ENCODE data around the gene BCL6. TPM values are rescaled to one million over a fixed set of nuclear protein-coding genes. Genes with fewer than 3 reads are reported as not detected.
A peak's percentile ranks its signal among the peaks of the same experiment; 100 is the strongest.

BCL6 gene
- total RNA-seq, 1 experiment from 2014 or later, result 16.4 TPM

DNA sequence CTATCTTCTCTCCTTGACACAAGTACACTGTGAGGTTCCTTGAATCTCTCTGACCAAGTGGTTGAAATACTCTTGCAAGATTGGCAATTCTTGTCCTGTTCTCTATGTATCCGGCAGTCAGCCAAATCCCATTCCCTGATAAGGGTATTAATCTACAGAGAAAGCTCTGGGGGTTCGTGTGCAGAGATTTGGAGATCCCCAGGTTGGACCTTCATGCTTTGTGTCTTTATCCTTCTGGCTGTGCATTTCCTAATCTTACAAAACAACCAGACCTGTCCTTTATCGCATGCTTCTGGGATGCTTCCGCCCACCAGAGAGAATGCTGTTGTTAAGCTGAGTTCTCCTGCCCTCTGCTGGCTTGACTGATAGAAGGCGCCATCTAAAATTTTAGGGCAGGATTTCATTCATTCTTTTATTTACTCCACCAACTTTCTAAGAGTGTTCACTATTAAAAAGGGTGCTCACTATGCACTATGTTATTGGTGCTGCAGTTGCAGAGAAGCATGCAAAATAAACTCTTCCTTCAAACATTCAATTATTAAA lies 66.5 kb downstream of the BCL6 start:
- Mint-ChIP-seq H3K27me3 (ENCODE audit: insufficient read depth, unreplicated experiment) (peaks cover 72% of the 10 kb centered on the region), H3K9me3 (ENCODE audit: unreplicated experiment) (no peaks in the 10 kb centered on the region)
- CTCF ChIA-PET, result interaction anchor here (0.5 to 19.7 kb wide), 71 partner anchors 10 to 1488 kb away, joined by 3 to 629 read pairs (median 5); partner anchors contain the start of genes RTP1, RTP2, RTP4 and SST

DNA sequence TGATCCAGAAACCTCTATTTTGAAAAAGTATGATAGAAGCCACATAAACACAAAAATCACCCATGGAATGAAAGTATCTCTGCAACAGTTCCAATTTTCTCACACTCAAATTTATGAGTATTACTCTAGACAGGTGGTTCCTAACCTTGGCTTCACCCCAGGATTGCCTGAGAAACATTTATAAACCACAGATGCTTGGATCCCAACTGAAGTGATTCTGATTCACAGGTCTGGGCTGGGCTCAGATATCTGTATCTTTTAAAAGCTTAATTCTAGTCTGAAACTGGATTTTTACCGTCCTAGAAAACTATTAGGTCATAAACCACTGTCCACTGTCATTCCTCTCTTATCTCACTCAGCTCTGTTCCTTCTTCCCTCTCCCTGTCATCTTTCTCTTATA lies 67.7 kb downstream of the BCL6 start:
- TF ChIP-seq, protein P1, sequence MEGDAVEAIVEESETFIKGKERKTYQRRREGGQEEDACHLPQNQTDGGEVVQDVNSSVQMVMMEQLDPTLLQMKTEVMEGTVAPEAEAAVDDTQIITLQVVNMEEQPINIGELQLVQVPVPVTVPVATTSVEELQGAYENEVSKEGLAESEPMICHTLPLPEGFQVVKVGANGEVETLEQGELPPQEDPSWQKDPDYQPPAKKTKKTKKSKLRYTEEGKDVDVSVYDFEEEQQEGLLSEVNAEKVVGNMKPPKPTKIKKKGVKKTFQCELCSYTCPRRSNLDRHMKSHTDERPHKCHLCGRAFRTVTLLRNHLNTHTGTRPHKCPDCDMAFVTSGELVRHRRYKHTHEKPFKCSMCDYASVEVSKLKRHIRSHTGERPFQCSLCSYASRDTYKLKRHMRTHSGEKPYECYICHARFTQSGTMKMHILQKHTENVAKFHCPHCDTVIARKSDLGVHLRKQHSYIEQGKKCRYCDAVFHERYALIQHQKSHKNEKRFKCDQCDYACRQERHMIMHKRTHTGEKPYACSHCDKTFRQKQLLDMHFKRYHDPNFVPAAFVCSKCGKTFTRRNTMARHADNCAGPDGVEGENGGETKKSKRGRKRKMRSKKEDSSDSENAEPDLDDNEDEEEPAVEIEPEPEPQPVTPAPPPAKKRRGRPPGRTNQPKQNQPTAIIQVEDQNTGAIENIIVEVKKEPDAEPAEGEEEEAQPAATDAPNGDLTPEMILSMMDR (IDR thresholded peaks at IDR 0.05; ENCODE audit: unreplicated experiment), result no peak
- CTCF ChIA-PET, result interaction anchor here (0.6 to 19.7 kb wide), 15 partner anchors 9 to 1449 kb away, joined by 3 to 629 read pairs (median 5); partner anchors contain the start of genes RTP2 and SST
- DNase-seq (ENCODE audit: unreplicated experiment), result no peak
- BruUV-seq (replicated peaks), result no TSS peak
- Mint-ChIP-seq H3K4me3 (ENCODE audit: unreplicated experiment) (no peak overlapping the region), H3K36me3 (ENCODE audit: insufficient read depth, unreplicated experiment) (no peaks in the 10 kb centered on the region), H3K9me3 (ENCODE audit: unreplicated experiment) (no peaks in the 10 kb centered on the region), H3K27me3 (ENCODE audit: insufficient read depth, unreplicated experiment) (peaks cover 68% of the 10 kb centered on the region), H3K4me1 (ENCODE audit: insufficient read depth, unreplicated experiment) (no peaks in the 10 kb centered on the region), H3K27ac (ENCODE audit: low read depth, unreplicated experiment) (no peak overlapping the region)
- intact Hi-C loops (cut with micrococcal nuclease), result loop anchor here (2.0 kb wide), 1 partner anchor 565 kb away; no protein-coding TSS in a partner anchor
- POLR2A ChIA-PET, result interaction anchor here (0.6 to 0.7 kb wide), 2 partner anchors 47 to 232 kb away, joined by 5 to 6 read pairs; no protein-coding TSS in a partner anchor

More for the DNA sequence above, 66.5 kb downstream of the BCL6 start:
- Mint-ChIP-seq H3K27ac (ENCODE audit: low read depth, unreplicated experiment) (no peak overlapping the region), H3K4me1 (ENCODE audit: insufficient read depth, unreplicated experiment) (no peaks in the 10 kb centered on the region), H3K4me3 (ENCODE audit: unreplicated experiment) (no peak overlapping the region), H3K36me3 (ENCODE audit: insufficient read depth, unreplicated experiment) (no peaks in the 10 kb centered on the region)
- BruUV-seq (replicated peaks), result no TSS peak
- intact Hi-C loops (cut with micrococcal nuclease), result loop anchor here (1.0 to 2.0 kb wide), 5 partner anchors 36 to 566 kb away; no protein-coding TSS in a partner anchor
- POLR2A ChIA-PET, result interaction anchor here (1.3 to 1.9 kb wide), 5 partner anchors 9 to 362 kb away, joined by 3 to 14 read pairs (median 6); no protein-coding TSS in a partner anchor
- TF ChIP-seq, protein P1 (IDR thresholded peaks at IDR 0.05; ENCODE audit: unreplicated experiment), result peak; percentile 68
- DNase-seq (ENCODE audit: unreplicated experiment), result peak; percentile 77

DNA sequence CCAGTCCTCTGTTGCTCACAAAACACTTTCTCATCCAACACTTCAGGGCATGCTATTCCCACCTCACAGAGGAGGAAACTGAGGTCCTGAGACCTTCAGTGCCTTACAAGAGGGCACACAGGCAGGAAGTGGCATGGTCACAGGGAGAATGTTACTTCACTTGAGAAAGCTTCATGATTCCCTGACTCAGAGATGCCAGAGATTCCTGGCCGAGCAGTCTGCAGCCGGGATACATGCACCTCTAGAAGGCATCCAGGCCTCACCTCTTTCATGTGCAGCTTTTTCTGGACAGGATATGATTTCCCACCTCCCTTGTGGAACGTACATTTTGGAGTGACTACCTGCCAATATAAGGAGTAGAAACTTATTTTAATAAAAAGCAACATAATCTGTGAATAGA lies 72.3 kb downstream of the BCL6 start:
- TF ChIP-seq, protein P1 (IDR thresholded peaks at IDR 0.05; ENCODE audit: unreplicated experiment), result no peak
- Mint-ChIP-seq H3K36me3 (ENCODE audit: insufficient read depth, unreplicated experiment) (no peaks in the 10 kb centered on the region), H3K4me1 (ENCODE audit: insufficient read depth, unreplicated experiment) (no peaks in the 10 kb centered on the region), H3K27ac (ENCODE audit: low read depth, unreplicated experiment) (no peak overlapping the region), H3K27me3 (ENCODE audit: insufficient read depth, unreplicated experiment) (peaks cover 84% of the 10 kb centered on the region), H3K4me3 (ENCODE audit: unreplicated experiment) (no peak overlapping the region), H3K9me3 (ENCODE audit: unreplicated experiment) (no peaks in the 10 kb centered on the region)
- no peak for DNase-seq (ENCODE audit: unreplicated experiment)
- CTCF ChIA-PET, result interaction anchor here (2.8 to 19.7 kb wide), 2 partner anchors 58 to 348 kb away, joined by 9 to 629 read pairs; no protein-coding TSS in a partner anchor
- POLR2A ChIA-PET, result interaction anchor here (0.6 to 0.7 kb wide), 2 partner anchors 9 to 48 kb away, joined by 3 to 5 read pairs; no protein-coding TSS in a partner anchor
- no TSS peak for BruUV-seq (replicated peaks)
- intact Hi-C loops (cut with micrococcal nuclease), result no loop called here

Other genes with a start within 250 kb of the BCL6 start
- not detected in 2 replicates for gene SST, start 75.1 kb downstream of the BCL6 start, total RNA-seq (2022)
- not detected in 2 replicates for gene RTP2, start 42.9 kb downstream of the BCL6 start, total RNA-seq (2022)